Hepatocyte (in vitro differentiated cells): Measurements from ENCODE around the gene HEPN1. TPM values are rescaled to one million over a fixed set of nuclear protein-coding genes. Genes with fewer than 3 reads are reported as not detected.

ENCODE experiments used
- DNase-seq: peaks from one replicate; pipeline ENCODE4 v3.0.0-alpha.2; 2016; ENCODE audit warnings: low spot score
- H2AFZ ChIP-seq: fragments of 200-600 bp; sonication (generic); 2 replicates; pipeline ENCODE4 v1.6.0; 2016; ENCODE audit warnings: antibody characterized with exemption, mild to moderate bottlenecking
- H3K27ac ChIP-seq: fragments of 200-600 bp; sonication (generic); 2 replicates; pipeline ENCODE4 v1.5.1; 2016; ENCODE audit warnings: mild to moderate bottlenecking
- H3K27me3 ChIP-seq: fragments of 200-600 bp; sonication (generic); 2 replicates; pipeline ENCODE4 v1.6.1; 2016
- H3K36me3 ChIP-seq: fragments of 200-600 bp; sonication (generic); replicated peaks from 2 replicates; pipeline ENCODE4 v1.5.1; 2016; ENCODE audit warnings: low read depth; ENCODE audit not compliant: insufficient read depth
- H3K4me1 ChIP-seq: fragments of 200-600 bp; sonication (generic); 2 replicates; pipeline ENCODE4 v1.5.1; 2016; ENCODE audit warnings: mild to moderate bottlenecking, moderate library complexity; ENCODE audit not compliant: insufficient read depth
- H3K4me2 ChIP-seq: fragments of 200-600 bp; sonication (generic); 2 replicates; pipeline ENCODE4 v1.6.0; 2016
- H3K4me3 ChIP-seq: fragments of 200-600 bp; sonication (generic); 2 replicates; pipeline ENCODE4 v1.5.1; 2016; ENCODE audit warnings: mild to moderate bottlenecking
- H3K79me2 ChIP-seq: fragments of 200-600 bp; sonication (generic); 2 replicates; pipeline ENCODE4 v1.6.0; 2017; ENCODE audit warnings: mild to moderate bottlenecking
- H3K9me2 ChIP-seq: fragments of 200-600 bp; sonication (generic); replicated peaks from 2 replicates; pipeline ENCODE4 v1.6.0; 2017; ENCODE audit warnings: mild to moderate bottlenecking; ENCODE audit not compliant: insufficient read depth
- H3K9me3 ChIP-seq: fragments of 200-600 bp; sonication (generic); 2 replicates; pipeline ENCODE4 v1.5.1; 2016; ENCODE audit warnings: low read depth, mild to moderate bottlenecking
- H4K20me1 ChIP-seq: fragments of 200-600 bp; sonication (generic); 2 replicates; pipeline ENCODE4 v1.6.0; 2016; ENCODE audit warnings: mild to moderate bottlenecking; ENCODE audit not compliant: insufficient read depth, poor library complexity, severe bottlenecking
- CTCF ChIP-seq: fragments of 200-600 bp; sonication (generic); IDR thresholded peaks from 2 replicates; pipeline ENCODE4 v1.5.1; 2016; ENCODE audit warnings: antibody characterized with exemption, mild to moderate bottlenecking; ENCODE audit not compliant: poor library complexity
- EZH2 ChIP-seq: fragments of 200-600 bp; sonication (generic); IDR thresholded peaks from 2 replicates; pipeline ENCODE4 v1.6.1; 2016; ENCODE audit warnings: antibody characterized with exemption, mild to moderate bottlenecking, borderline replicate concordance
- EZH2phosphoT487 ChIP-seq: fragments of 200-600 bp; sonication (generic); IDR thresholded peaks from one replicate; pipeline ENCODE4 v1.6.1; 2018; ENCODE audit warnings: antibody characterized with exemption, mild to moderate bottlenecking, low read depth, moderate library complexity; ENCODE audit not compliant: unreplicated experiment, severe bottlenecking
- WGBS: methylation state at CpG from one replicate; pipeline ENCODE4 v1.1.6; 2016; ENCODE audit warnings: low lambda C conversion rate; ENCODE audit errors: missing lambda C conversion rate; 5-methylcytosine and 5-hydroxymethylcytosine counted together
- polyA plus RNA-seq: library from polyadenylated mRNA; unstranded; fragments of >200 nt; fragmentation: Nextera tagmentation; extraction: Ambion mirVana; gene quantifications from 2 replicates; pipeline ENCODE4 v1.2.1, GENCODE V29; 2016
- total RNA-seq: library from RNA; depleted of rRNA; stranded (reverse); fragments of >200 nt; gene quantifications from 2 replicates; pipeline ENCODE4 v1.2.3, GENCODE V29; 2014

HEPN1 gene
- total and polyA plus RNA-seq, 2 experiments from 2014 or later, result not detected

- 98% methylated on average over 3 of the region's 3 CpGs for WGBS
- Histone ChIP-seq H3K4me2 (no peak overlapping the region), H3K27ac (no peak overlapping the region), H3K4me1 (no peaks in the 10 kb centered on the region), H3K27me3 (no peaks in the 10 kb centered on the region), H2AFZ (no peak overlapping the region), H3K36me3 (no peaks in the 10 kb centered on the region), H3K9me3 (no peaks in the 10 kb centered on the region), H4K20me1 (no peaks in the 10 kb centered on the region), H3K9me2 (no peaks in the 10 kb centered on the region), H3K4me3 (no peak overlapping the region), H3K79me2 (no peaks in the 10 kb centered on the region)
- DNase-seq, result no peak
- TF ChIP-seq CTCF (no peak), EZH2phosphoT487 (no peak), EZH2 (no peak)
Observed at GRCh38 chr11:124887667-124888013, 31.4 kb upstream of the HEPN1 start.

- no peak overlapping the region for H3K4me2 ChIP-seq
- TF ChIP-seq EZH2 (no peak), CTCF (no peak), EZH2phosphoT487 (no peak)
- 87% methylated on average over 2 of the region's 2 CpGs for WGBS
- H3K4me1 ChIP-seq, result no peaks in the 10 kb centered on the region
- H3K79me2 ChIP-seq, result no peaks in the 10 kb centered on the region
- no peak overlapping the region for H2AFZ ChIP-seq
- H4K20me1 ChIP-seq, result no peaks in the 10 kb centered on the region
- no peaks in the 10 kb centered on the region for H3K9me3 ChIP-seq
- H3K27ac ChIP-seq, result no peak overlapping the region
- no peak for DNase-seq
- no peak overlapping the region for H3K4me3 ChIP-seq
- H3K27me3 ChIP-seq, result no peaks in the 10 kb centered on the region
- H3K9me2 ChIP-seq, result no peaks in the 10 kb centered on the region
- H3K36me3 ChIP-seq, result no peaks in the 10 kb centered on the region
Observed at GRCh38 chr11:124889191-124890091, 29.6 kb upstream of the HEPN1 start.

DNA sequence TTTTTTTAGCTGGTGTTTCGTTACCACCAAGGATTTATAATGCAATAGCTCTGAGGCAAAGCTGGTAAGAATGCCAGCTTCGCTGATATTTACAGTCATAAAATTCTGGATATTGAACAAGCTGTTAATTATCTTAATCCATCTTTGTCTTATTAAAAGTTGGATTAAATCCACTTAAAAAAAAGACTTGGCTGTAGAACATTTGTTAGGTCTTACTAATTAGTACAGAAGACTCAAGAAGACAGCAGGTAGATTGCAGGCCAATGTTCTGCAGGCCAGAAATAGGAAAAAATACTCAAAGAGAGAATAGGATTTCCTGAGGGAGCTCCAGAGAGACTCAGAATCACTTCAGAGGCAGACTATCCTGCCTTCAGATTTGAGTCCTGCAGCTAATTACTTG lies 28.9 kb upstream of the HEPN1 start:
- DNase-seq, result no peak

More for the DNA sequence above, 28.9 kb upstream of the HEPN1 start:
- H4K20me1 ChIP-seq, result no peaks in the 10 kb centered on the region
- H3K9me2 ChIP-seq, result no peaks in the 10 kb centered on the region
- 92% methylated on average over 2 of the region's 2 CpGs for WGBS
- no peaks in the 10 kb centered on the region for H3K27me3 ChIP-seq
- no peaks in the 10 kb centered on the region for H3K9me3 ChIP-seq
- H3K4me2 ChIP-seq, result no peak overlapping the region
- no peak overlapping the region for H3K4me3 ChIP-seq
- no peaks in the 10 kb centered on the region for H3K79me2 ChIP-seq
- H3K4me1 ChIP-seq, result no peaks in the 10 kb centered on the region
- no peak for TF ChIP-seq EZH2
- no peak for TF ChIP-seq EZH2phosphoT487
- no peak for TF ChIP-seq CTCF
- H2AFZ ChIP-seq, result no peak overlapping the region
- no peak overlapping the region for H3K27ac ChIP-seq
- H3K36me3 ChIP-seq, result no peaks in the 10 kb centered on the region
